GM12864 (cell line): Measurements from ENCODE around the gene BTRC.
"Not testable (repeated sequence)": the region's sequence is repeated elsewhere in the genome, so short reads cannot be mapped to it uniquely, and the experiment has no call there.

Experiments
- DNase-seq: peaks from one replicate; pipeline ENCODE4 v3.0.0-alpha.2; 2011; ENCODE audit warnings: low read depth
- H3K4me3 ChIP-seq: 2 replicates; pipeline ENCODE4 v1.5.1; 2011; ENCODE audit warnings: mild to moderate bottlenecking, low read depth, low read length, control low read depth
- TF ChIP-seq, protein P1 (sequence below): IDR thresholded peaks from 2 replicates; pipeline ENCODE4 v1.5.1; 2011; ENCODE audit warnings: low read depth, mild to moderate bottlenecking, moderate library complexity, low read length, control low read depth, inconsistent platforms; ENCODE audit errors: missing control alignments

BTRC gene

DNA sequence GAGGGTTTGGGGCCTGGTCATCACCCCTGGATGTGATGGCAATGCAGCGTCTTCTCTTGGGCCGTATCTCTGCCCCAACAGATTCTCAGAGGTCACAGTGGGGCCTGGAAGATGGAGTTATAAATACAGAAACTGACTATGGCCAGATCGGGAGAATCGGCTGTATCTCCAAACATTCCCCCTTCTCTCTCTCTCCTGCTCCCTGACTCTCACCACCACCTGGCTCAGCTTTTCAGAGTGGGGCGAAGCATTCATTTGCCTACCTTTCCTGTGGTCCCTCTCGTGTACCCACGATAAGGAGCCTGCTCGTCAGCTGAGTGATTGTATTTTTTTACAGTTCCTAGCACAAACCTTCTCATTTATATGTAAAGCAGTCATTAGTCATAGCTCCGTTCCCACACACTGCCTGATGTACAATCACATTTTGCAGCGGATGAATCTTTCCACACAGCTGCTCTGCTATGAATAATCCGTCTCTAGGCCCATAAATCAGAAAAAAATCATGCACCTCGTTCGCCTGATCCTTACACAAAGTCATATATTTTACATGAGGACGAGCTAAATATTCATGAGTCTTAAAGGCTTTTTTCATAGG is 23.2 kb upstream of the BTRC start:
- DNase-seq: no peak
- TF ChIP-seq, protein P1, sequence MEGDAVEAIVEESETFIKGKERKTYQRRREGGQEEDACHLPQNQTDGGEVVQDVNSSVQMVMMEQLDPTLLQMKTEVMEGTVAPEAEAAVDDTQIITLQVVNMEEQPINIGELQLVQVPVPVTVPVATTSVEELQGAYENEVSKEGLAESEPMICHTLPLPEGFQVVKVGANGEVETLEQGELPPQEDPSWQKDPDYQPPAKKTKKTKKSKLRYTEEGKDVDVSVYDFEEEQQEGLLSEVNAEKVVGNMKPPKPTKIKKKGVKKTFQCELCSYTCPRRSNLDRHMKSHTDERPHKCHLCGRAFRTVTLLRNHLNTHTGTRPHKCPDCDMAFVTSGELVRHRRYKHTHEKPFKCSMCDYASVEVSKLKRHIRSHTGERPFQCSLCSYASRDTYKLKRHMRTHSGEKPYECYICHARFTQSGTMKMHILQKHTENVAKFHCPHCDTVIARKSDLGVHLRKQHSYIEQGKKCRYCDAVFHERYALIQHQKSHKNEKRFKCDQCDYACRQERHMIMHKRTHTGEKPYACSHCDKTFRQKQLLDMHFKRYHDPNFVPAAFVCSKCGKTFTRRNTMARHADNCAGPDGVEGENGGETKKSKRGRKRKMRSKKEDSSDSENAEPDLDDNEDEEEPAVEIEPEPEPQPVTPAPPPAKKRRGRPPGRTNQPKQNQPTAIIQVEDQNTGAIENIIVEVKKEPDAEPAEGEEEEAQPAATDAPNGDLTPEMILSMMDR: no peak
- no peak overlapping the region for H3K4me3 ChIP-seq

DNA sequence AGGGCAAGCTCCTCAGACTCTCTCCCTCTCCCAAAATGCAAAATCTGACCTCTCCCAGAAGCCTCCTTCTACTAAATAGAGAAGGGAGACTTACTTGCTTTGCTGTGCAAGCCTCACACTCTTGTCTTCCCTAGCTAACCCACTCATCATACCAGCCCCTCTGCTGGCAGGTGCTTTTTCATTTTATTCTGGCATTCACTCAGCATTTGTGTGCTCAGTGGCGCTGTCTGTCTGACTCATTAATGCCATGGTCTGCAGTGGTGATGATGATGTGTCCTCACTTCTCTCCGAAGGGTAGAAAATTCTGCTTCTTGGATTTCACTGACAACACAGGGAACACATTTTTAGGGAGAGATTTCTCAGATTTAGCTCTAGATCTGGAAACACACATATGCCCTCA is 22.0 kb upstream of the BTRC start:
- TF ChIP-seq, protein P1: no peak
- no peak for DNase-seq
- no peak overlapping the region for H3K4me3 ChIP-seq

DNA sequence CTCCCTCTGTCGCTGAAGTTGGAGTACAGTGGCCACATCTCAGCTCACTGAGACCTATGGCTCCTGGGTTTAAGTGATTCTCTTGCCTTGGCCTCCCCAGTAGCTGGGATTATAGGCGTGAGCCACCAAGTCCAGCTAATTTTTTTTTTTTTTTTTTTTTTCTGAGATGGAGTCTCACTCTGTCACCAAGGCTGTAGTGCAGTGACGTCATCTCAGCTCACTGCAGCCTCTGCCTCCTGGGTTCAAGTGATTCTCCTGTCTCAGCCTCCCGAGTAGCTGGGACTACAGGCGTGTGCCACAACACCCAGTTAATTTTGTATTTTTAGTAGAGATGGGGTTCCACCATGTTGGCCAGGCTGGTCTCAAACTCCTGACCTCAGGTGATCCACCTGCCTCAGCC is 19.7 kb upstream of the BTRC start:
- not testable (repeated sequence) for DNase-seq, H3K4me3 ChIP-seq

DNA sequence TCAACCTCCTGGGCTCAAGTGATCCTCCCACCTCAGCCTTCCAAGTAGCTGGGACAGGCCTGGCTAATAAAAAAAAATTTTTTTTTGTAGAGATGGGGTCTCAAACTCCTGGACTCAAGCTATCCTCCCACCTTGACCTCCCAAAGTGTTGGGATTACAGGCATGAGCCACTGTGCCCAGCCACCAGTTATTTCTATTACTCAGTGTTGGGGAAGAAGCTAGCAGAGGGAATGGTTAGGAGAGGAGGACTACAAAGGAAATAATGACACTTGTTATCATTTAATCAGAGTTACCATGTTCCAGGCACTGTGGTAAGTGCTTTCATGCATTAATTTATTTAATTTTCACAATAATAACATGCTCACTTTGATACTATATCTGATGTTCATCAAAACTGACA is 17.6 kb upstream of the BTRC start:
- no peak for DNase-seq

DNA sequence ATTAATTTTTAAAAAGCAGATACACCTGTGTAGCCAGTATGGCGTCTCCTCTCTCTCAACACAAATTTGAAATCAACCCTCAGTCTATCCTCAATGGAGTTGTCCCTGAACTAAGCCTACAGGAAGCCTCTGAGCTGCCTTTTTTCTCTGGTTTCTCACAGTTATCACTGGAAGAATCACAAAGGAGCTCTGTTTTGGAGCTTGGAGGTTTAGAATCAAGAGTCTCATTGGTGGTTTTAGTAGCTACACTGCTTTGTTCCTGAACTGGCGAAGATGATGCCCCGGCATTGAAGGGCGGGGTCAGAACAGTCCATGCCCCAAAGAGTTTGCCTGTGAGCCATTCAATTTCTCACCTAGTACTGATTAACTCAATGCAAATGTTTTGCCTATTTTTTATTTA is 16.1 kb upstream of the BTRC start:
- DNase-seq: no peak
- TF ChIP-seq, protein P1: no peak
- H3K4me3 ChIP-seq: no peak overlapping the region

More for the DNA sequence above, 17.6 kb upstream of the BTRC start:
- TF ChIP-seq, protein P1: no peak
- no peak overlapping the region for H3K4me3 ChIP-seq

DNA sequence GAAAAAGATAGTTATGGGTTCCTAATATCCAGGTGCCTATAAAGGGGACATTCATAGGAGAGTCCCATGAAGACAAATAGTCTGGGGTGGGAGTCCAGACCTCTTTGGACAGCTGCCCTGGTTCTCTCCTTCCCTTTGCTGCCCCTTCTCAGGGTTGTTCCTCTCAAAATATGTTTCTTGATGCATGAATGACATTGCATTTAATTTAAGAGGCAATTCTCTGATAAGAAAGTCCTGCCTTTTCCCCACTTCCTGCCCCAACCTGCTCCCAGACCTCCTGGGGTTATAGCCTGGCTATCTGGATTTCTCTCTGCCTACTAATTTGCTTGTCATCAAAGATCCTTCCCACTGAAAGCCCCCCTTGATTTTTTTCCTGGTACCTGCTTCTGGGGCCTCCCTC is 12.5 kb upstream of the BTRC start:
- TF ChIP-seq, protein P1: no peak
- H3K4me3 ChIP-seq: no peak overlapping the region
- DNase-seq: no peak

DNA sequence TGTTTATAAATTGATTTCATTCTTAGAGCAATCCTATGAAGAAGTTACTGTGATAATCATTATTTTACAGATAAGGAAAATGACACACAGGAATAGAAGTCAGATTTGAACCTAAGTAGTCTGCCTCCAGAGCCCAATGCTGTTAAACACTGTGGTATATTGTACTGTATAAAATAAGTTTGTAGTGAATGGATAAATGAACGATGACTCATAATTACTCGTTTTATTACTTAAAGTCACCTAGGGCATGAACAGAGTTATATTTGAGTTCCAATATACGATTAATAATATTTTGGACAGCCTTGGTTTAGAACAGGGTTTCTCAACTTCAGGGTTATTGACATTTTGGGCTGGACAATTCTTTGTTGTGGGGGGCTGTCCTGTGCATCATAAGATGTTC is 7.8 kb upstream of the BTRC start:
- H3K4me3 ChIP-seq: no peak overlapping the region
- no peak for DNase-seq
- TF ChIP-seq, protein P1: no peak
